GM23338 (cell line): ENCODE data around the gene CEPT1. TPM values are rescaled to one million over a fixed set of nuclear protein-coding genes. Genes with fewer than 3 reads are reported as not detected.

Experiments used
- ATAC-seq: fragments of 200-7000 bp; cut with Tn5 transposase; 3 replicates; pipeline ENCODE4 v1.9.1; 2020
- DNase-seq: peaks from one replicate; pipeline ENCODE4 v3.0.0-alpha.2; 2015; ENCODE audit warnings: low spot score
- H2AFZ ChIP-seq: fragments of 200-600 bp; sonication (generic); 2 replicates; pipeline ENCODE4 v1.8.0; 2016; ENCODE audit warnings: antibody characterized with exemption, mild to moderate bottlenecking, moderate library complexity
- H3F3A ChIP-seq: fragments of 200-600 bp; sonication (generic); replicated peaks from 2 replicates; pipeline ENCODE4 v1.8.0; 2017; ENCODE audit warnings: antibody characterized with exemption, mixed run types, low read depth
- H3K27ac ChIP-seq: fragments of 200-600 bp; sonication (generic); 2 replicates; pipeline ENCODE4 v1.6.1; 2016; ENCODE audit warnings: low read depth
- H3K27me3 ChIP-seq: fragments of 200-600 bp; sonication (generic); 2 replicates; pipeline ENCODE4 v1.8.0; 2016; ENCODE audit warnings: mild to moderate bottlenecking, mixed run types, moderate library complexity; ENCODE audit not compliant: insufficient read depth
- H3K36me3 ChIP-seq: fragments of 200-600 bp; sonication (generic); 2 replicates; pipeline ENCODE4 v1.8.0; 2016; ENCODE audit warnings: mild to moderate bottlenecking; ENCODE audit not compliant: insufficient read depth
- H3K4me1 ChIP-seq: fragments of 200-600 bp; sonication (generic); 2 replicates; pipeline ENCODE4 v1.8.0; 2016; ENCODE audit warnings: mild to moderate bottlenecking, moderate library complexity; ENCODE audit not compliant: insufficient read depth
- H3K4me2 ChIP-seq: fragments of 200-600 bp; sonication (generic); 2 replicates; pipeline ENCODE4 v1.7.1; 2017; ENCODE audit warnings: mixed run types
- H3K4me3 ChIP-seq: fragments of 200-600 bp; sonication (generic); 2 replicates; pipeline ENCODE4 v1.6.1; 2016; ENCODE audit warnings: mixed run types
- H3K79me2 ChIP-seq: fragments of 200-600 bp; sonication (generic); replicated peaks from 2 replicates; pipeline ENCODE4 v1.8.0; 2017; ENCODE audit warnings: mild to moderate bottlenecking; ENCODE audit not compliant: insufficient read depth
- H3K9me2 ChIP-seq: fragments of 200-600 bp; sonication (generic); 2 replicates; pipeline ENCODE4 v1.8.0; 2017; ENCODE audit not compliant: insufficient read depth
- H4K20me1 ChIP-seq: fragments of 200-600 bp; sonication (generic); replicated peaks from 2 replicates; pipeline ENCODE4 v1.8.0; 2017; ENCODE audit warnings: mild to moderate bottlenecking; ENCODE audit not compliant: insufficient read depth
- H3K27ac Mint-ChIP-seq: 2 replicates; pipeline ENCODE4 v1.8.0; 2020; ENCODE audit warnings: inconsistent platforms, mild to moderate bottlenecking, moderate library complexity, mixed read lengths
- H3K27me3 Mint-ChIP-seq: 3 replicates; pipeline ENCODE4 v1.8.0; 2022; ENCODE audit warnings: low read depth, mild to moderate bottlenecking, moderate library complexity, mixed read lengths, inconsistent platforms; ENCODE audit not compliant: insufficient read depth, poor library complexity
- H3K36me3 Mint-ChIP-seq: 3 replicates; pipeline ENCODE4 v1.8.0; 2021; ENCODE audit warnings: low read depth, mild to moderate bottlenecking, inconsistent platforms, moderate library complexity, mixed read lengths
- H3K4me1 Mint-ChIP-seq: 3 replicates; pipeline ENCODE4 v1.8.0; 2020; ENCODE audit warnings: mild to moderate bottlenecking, inconsistent platforms, mixed read lengths
- H3K4me3 Mint-ChIP-seq: 3 replicates; pipeline ENCODE4 v1.8.0; 2021; ENCODE audit warnings: moderate library complexity, mild to moderate bottlenecking, inconsistent platforms, mixed read lengths
- H3K9me3 Mint-ChIP-seq: 3 replicates; pipeline ENCODE4 v1.8.0; 2020; ENCODE audit warnings: moderate library complexity, mild to moderate bottlenecking, inconsistent platforms, mixed read lengths
- CTCF ChIP-seq, 2 experiments: fragments of 200-600 bp in 1 of 2; sonication (generic) in 1 of 2; conservative IDR thresholded peaks; 2 replicates each; pipeline versions ENCODE4 v1.5.1 to v1.6.1; 2016 to 2017; ENCODE audit warnings: antibody characterized with exemption in 2 of 2, low read depth in 2 of 2, mild to moderate bottlenecking in 2 of 2, moderate library complexity in 1 of 2
- ETS1 ChIP-seq: IDR thresholded peaks from 2 replicates; pipeline ENCODE4 v1.6.1; 2016; ENCODE audit warnings: antibody characterized with exemption
- EZH2 ChIP-seq: fragments of 200-600 bp; sonication (generic); IDR thresholded peaks from one replicate; pipeline ENCODE4 v1.8.0; 2017; ENCODE audit warnings: antibody characterized with exemption, mild to moderate bottlenecking, low read depth; ENCODE audit not compliant: unreplicated experiment
- EZH2phosphoT487 ChIP-seq: fragments of 200-600 bp; sonication (generic); IDR thresholded peaks from one replicate; pipeline ENCODE4 v1.8.1; 2018; ENCODE audit warnings: antibody characterized with exemption; ENCODE audit not compliant: unreplicated experiment
- JUNB ChIP-seq: IDR thresholded peaks from one replicate; pipeline ENCODE4 v1.6.1; 2016; ENCODE audit warnings: antibody characterized with exemption; ENCODE audit not compliant: unreplicated experiment
- POLR2AphosphoS5 ChIP-seq: IDR thresholded peaks from 2 replicates; pipeline ENCODE4 v1.6.1; 2016; ENCODE audit warnings: antibody characterized with exemption, low read depth
- REST ChIP-seq: IDR thresholded peaks from one replicate; pipeline ENCODE4 v1.6.1; 2018; ENCODE audit warnings: antibody characterized with exemption; ENCODE audit not compliant: unreplicated experiment
- ZNF114 ChIP-seq: fragments of 250-450 bp; sonication (Bioruptor Pico); IDR thresholded peaks from 2 replicates; pipeline ENCODE4 v1.5.0; 2020; ENCODE audit warnings: mild to moderate bottlenecking, moderate library complexity
- ZNF331 ChIP-seq: fragments of 250-450 bp; sonication (Bioruptor Pico); IDR thresholded peaks from 2 replicates; pipeline ENCODE4 v1.5.0; 2020; ENCODE audit warnings: low read depth, mild to moderate bottlenecking, moderate library complexity
- ZNF462 ChIP-seq: fragments of 250-450 bp; sonication (Bioruptor Pico); IDR thresholded peaks from 2 replicates; pipeline ENCODE4 v1.5.0; 2020; ENCODE audit warnings: mild to moderate bottlenecking, moderate library complexity
- polyA plus RNA-seq: library from polyadenylated mRNA; unstranded; fragments of >200 nt; fragmentation: Nextera tagmentation; extraction: Ambion mirVana; gene quantifications from 2 replicates; pipeline ENCODE4 v1.2.1, GENCODE V29; 2016
- total RNA-seq: library from RNA; depleted of rRNA; stranded (reverse); fragments of >200 nt; shearing (Covaris generic); gene quantifications from 2 replicates; pipeline ENCODE4 v1.2.3, GENCODE V29; 2014

Gene CEPT1
- total and polyA plus RNA-seq, 2 experiments from 2014 or later = 17.3 to 39.5 TPM

- TF ChIP-seq ETS1 = no peak
- no peak for TF ChIP-seq JUNB
- no peak for TF ChIP-seq ZNF331 (CRISPR knock-in tag)
- TF ChIP-seq POLR2AphosphoS5 = no peak
- TF ChIP-seq CTCF (conservative IDR thresholded peaks at IDR 0.05; ENCODE audit: low read depth in 2 of 2) = no peak
These were observed 53.9 kb downstream of the CEPT1 start (continued) for GRCh38 chr1:111193712-111194480.

- Histone ChIP-seq H3K36me3 (no peaks in the 10 kb centered on the region), H3K27ac (no peak overlapping the region), H2AFZ (no peak overlapping the region), H3K4me3 (no peak overlapping the region), H3K27me3 (no peaks in the 10 kb centered on the region), H3K4me1 (no peaks in the 10 kb centered on the region), H3K9me2 (no peaks in the 10 kb centered on the region), H3K4me2 (no peak overlapping the region), H4K20me1 (no peaks in the 10 kb centered on the region), H3F3A (no peaks in the 10 kb centered on the region), H3K79me2 (no peaks in the 10 kb centered on the region)
- Mint-ChIP-seq H3K4me3 (no peak overlapping the region), H3K27ac (no peak overlapping the region), H3K4me1 (peaks cover 12% of the 10 kb centered on the region), H3K36me3 (no peaks in the 10 kb centered on the region), H3K27me3 (peaks cover 6% of the 10 kb centered on the region), H3K9me3 (no peaks in the 10 kb centered on the region)
- DNase-seq (no peak), ATAC-seq (no peak)
- TF ChIP-seq EZH2 = no peak
- no peak for TF ChIP-seq EZH2phosphoT487
- TF ChIP-seq REST = no peak
- TF ChIP-seq ZNF462 = no peak
- no peak for TF ChIP-seq ZNF114 (CRISPR knock-in tag)
These were observed 55.1 kb downstream of the CEPT1 start for GRCh38 chr1:111195002-111195684.
